ENCODE data around the gene IL34.
"Not testable (repeated sequence)": the region's sequence is repeated elsewhere in the genome, so short reads cannot be mapped to it uniquely, and the experiment has no call there.

IL34 gene

GRCh38 chr16:70630960-70631745, 15.2 kb upstream of the IL34 start:
- no peak for DNase-seq (ENCODE audit: low read depth in 2 of 2)

GRCh38 chr16:70632273-70632672, 14.1 kb upstream of the IL34 start:
- DNase-seq (ENCODE audit: low read depth in 2 of 2), result no peak

GRCh38 chr16:70633617-70634016, 12.7 kb upstream of the IL34 start:
- not testable (repeated sequence) for DNase-seq (ENCODE audit: low read depth in 2 of 2)

GRCh38 chr16:70634861-70635260, 11.5 kb upstream of the IL34 start:
- no peak for DNase-seq (ENCODE audit: low read depth in 2 of 2)

- DNase-seq (ENCODE audit: low read depth in 2 of 2), result no peak
These were observed 10.9 kb upstream of the IL34 start for GRCh38 chr16:70635336-70636016.

- DNase-seq (ENCODE audit: low read depth in 2 of 2), result no peak
These were observed 7.3 kb upstream of the IL34 start for GRCh38 chr16:70638814-70639792.

GRCh38 chr16:70642633-70643032, 3.7 kb upstream of the IL34 start:
- DNase-seq (ENCODE audit: low read depth in 2 of 2), result no peak

GRCh38 chr16:70643264-70643663, 3.1 kb upstream of the IL34 start:
- DNase-seq (ENCODE audit: low read depth in 2 of 2), result not testable (repeated sequence)

- no peak for DNase-seq (ENCODE audit: low read depth in 2 of 2)
These were observed 1.4 kb upstream of the IL34 start for GRCh38 chr16:70644763-70645597.

- no peak for DNase-seq (ENCODE audit: low read depth in 2 of 2)
These were observed 1.3 kb downstream of the IL34 start for GRCh38 chr16:70647441-70648359.

- DNase-seq (ENCODE audit: low read depth in 2 of 2), result no peak
These were observed 2.2 kb downstream of the IL34 start for GRCh38 chr16:70648606-70649005.

- no peak for DNase-seq (ENCODE audit: low read depth in 2 of 2)
These were observed 2.9 kb downstream of the IL34 start for GRCh38 chr16:70649300-70649699.

GRCh38 chr16:70650216-70650615, 3.9 kb downstream of the IL34 start:
- no peak for DNase-seq (ENCODE audit: low read depth in 2 of 2)

GRCh38 chr16:70651524-70651923, 5.2 kb downstream of the IL34 start:
- DNase-seq (ENCODE audit: low read depth in 2 of 2), result no peak

- DNase-seq (ENCODE audit: low read depth in 2 of 2), result no peak
These were observed 6.0 kb downstream of the IL34 start for GRCh38 chr16:70652322-70652721.

GRCh38 chr16:70653406-70653805, 7.0 kb downstream of the IL34 start:
- DNase-seq (ENCODE audit: low read depth in 2 of 2), result no peak

- peak; percentile 49 to 73 for DNase-seq (ENCODE audit: low read depth in 2 of 2)
These were observed 7.7 kb downstream of the IL34 start for GRCh38 chr16:70653809-70654771.

GRCh38 chr16:70656065-70656711, 9.8 kb downstream of the IL34 start:
- no peak for DNase-seq (ENCODE audit: low read depth in 2 of 2)
